ENCODE measurements around the gene GLCE. TPM values are rescaled to one million over a fixed set of nuclear protein-coding genes. Genes with fewer than 3 reads are reported as not detected.
A peak's percentile ranks its signal among the peaks of the same experiment; 100 is the strongest.

Gene GLCE
- total RNA-seq, 1 donor from 2014 or later = 7.8 TPM

GRCh38 chr15:69159805-69160140 lies 662 bp upstream of the GLCE start:
- peak overlapping the region; percentile 78 for H3K27ac ChIP-seq (replicated peaks)
- H3K36me3 ChIP-seq = no peaks in the 10 kb centered on the region
- no peaks in the 10 kb centered on the region for H3K9me3 ChIP-seq (replicated peaks)
- intact Hi-C loops (cut with micrococcal nuclease) = no loop called here
- peaks cover 27% of the 10 kb centered on the region for H3K4me1 ChIP-seq
- no peaks in the 10 kb centered on the region for H3K27me3 ChIP-seq (ENCODE audit: low read depth)
- DNase-seq = no peak
- TF ChIP-seq CTCF (IDR thresholded peaks at IDR 0.05; ENCODE audit: borderline replicate concordance) = no peak
- peak overlapping the region; percentile 93 for H3K4me3 ChIP-seq

- H3K27ac ChIP-seq (replicated peaks) = peak overlapping the region; percentile 78
Measured at GRCh38 chr15:69161079-69161877, 843 bp downstream of the GLCE start.

GRCh38 chr15:69161878-69162213 lies 1.4 kb downstream of the GLCE start:
- Histone ChIP-seq H3K4me3 (peak overlapping the region; percentile 93), H3K9me3 (replicated peaks) (no peaks in the 10 kb centered on the region), H3K27ac (replicated peaks) (no peak overlapping the region), H3K27me3 (ENCODE audit: low read depth) (no peaks in the 10 kb centered on the region), H3K36me3 (no peaks in the 10 kb centered on the region), H3K4me1 (peaks cover 36% of the 10 kb centered on the region)
- intact Hi-C loops (cut with micrococcal nuclease) = no loop called here
- no peak for DNase-seq
- no peak for TF ChIP-seq CTCF (IDR thresholded peaks at IDR 0.05; ENCODE audit: borderline replicate concordance)

More at GRCh38 chr15:69161079-69161877, 843 bp downstream of the GLCE start:
- peak; percentile 45 for TF ChIP-seq CTCF (IDR thresholded peaks at IDR 0.05; ENCODE audit: borderline replicate concordance)
- intact Hi-C loops (cut with micrococcal nuclease) = no loop called here
- peak; percentile 44 for DNase-seq
- H3K27me3 ChIP-seq (ENCODE audit: low read depth) = no peaks in the 10 kb centered on the region
- H3K4me3 ChIP-seq = peak overlapping the region; percentile 93
- no peaks in the 10 kb centered on the region for H3K9me3 ChIP-seq (replicated peaks)
- no peaks in the 10 kb centered on the region for H3K36me3 ChIP-seq
- H3K4me1 ChIP-seq = peaks cover 36% of the 10 kb centered on the region

- H3K4me3 ChIP-seq = no peak overlapping the region
- H3K27ac ChIP-seq (replicated peaks) = no peak overlapping the region
- no peaks in the 10 kb centered on the region for H3K27me3 ChIP-seq (ENCODE audit: low read depth)
- DNase-seq = no peak
- H3K9me3 ChIP-seq (replicated peaks) = no peaks in the 10 kb centered on the region
- H3K36me3 ChIP-seq = no peaks in the 10 kb centered on the region
- peaks cover 43% of the 10 kb centered on the region for H3K4me1 ChIP-seq
- no peak for TF ChIP-seq CTCF (IDR thresholded peaks at IDR 0.05; ENCODE audit: borderline replicate concordance)
- intact Hi-C loops (cut with micrococcal nuclease) = no loop called here
Measured at GRCh38 chr15:69163141-69163669, 2.8 kb downstream of the GLCE start.

GRCh38 chr15:69164807-69165636 lies 4.6 kb downstream of the GLCE start:
- no peaks in the 10 kb centered on the region for H3K9me3 ChIP-seq (replicated peaks)
- TF ChIP-seq CTCF (IDR thresholded peaks at IDR 0.05; ENCODE audit: borderline replicate concordance) = no peak
- intact Hi-C loops (cut with micrococcal nuclease) = no loop called here
- no peak overlapping the region for H3K4me3 ChIP-seq
- no peaks in the 10 kb centered on the region for H3K36me3 ChIP-seq
- no peak overlapping the region for H3K27ac ChIP-seq (replicated peaks)
- DNase-seq = no peak
- H3K27me3 ChIP-seq (ENCODE audit: low read depth) = no peaks in the 10 kb centered on the region
- peaks cover 39% of the 10 kb centered on the region for H3K4me1 ChIP-seq
